ENCODE results near the gene TREX2.

DNA sequence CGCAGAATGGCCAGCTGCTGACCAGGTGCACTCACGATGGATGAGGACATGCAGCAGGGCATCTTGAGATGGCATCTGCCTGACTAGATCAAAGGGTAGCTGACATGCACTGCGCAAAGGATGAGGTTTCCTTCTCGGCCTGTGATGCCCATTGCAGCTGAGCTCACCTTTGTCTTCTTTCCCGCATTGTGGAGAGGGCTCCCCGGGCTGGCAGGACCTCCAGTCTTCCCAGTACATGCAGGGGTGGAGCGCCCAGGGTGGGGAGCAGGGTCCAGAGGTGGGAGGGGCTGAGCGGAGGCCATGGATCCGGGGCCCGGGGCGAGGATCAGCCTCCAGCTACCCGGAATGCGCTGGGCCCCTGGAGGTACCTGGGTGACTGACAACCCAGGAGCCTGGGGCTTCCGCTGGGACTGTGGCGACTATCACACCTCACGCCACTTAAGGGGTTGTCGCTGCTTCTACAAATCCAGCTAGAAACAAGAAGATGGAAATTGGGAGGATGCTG, 12.0 kb downstream of the TREX2 start:
- TF ChIP-seq CTCF (IDR thresholded peaks at IDR 0.05; ENCODE audit: low read length) = no peak
- no peak for TF ChIP-seq EZH2 (IDR thresholded peaks at IDR 0.05; ENCODE audit: borderline replicate concordance, low read length)
